ENCODE measurements around the gene PDE4D.
A peak's percentile ranks its signal among the peaks of the same experiment; 100 is the strongest.

PDE4D gene

GRCh38 chr5:59116231-59116865 lies 777.2 kb downstream of the PDE4D start (continued):
- no peak for TF ChIP-seq CSRNP3 (CRISPR knock-in tag; IDR thresholded peaks at IDR 0.05)
- no peak for TF ChIP-seq ZNF565 (CRISPR knock-in tag; conservative IDR thresholded peaks at IDR 0.05; ENCODE audit: low read depth)
- TF ChIP-seq ISL1 (CRISPR knock-in tag; IDR thresholded peaks at IDR 0.05) = no peak
- TF ChIP-seq RARB (CRISPR knock-in tag; IDR thresholded peaks at IDR 0.05) = no peak
- TF ChIP-seq PPARA (CRISPR knock-in tag; IDR thresholded peaks at IDR 0.05; ENCODE audit: borderline replicate concordance) = no peak
- TF ChIP-seq ZNF8 (CRISPR knock-in tag; IDR thresholded peaks at IDR 0.05) = no peak
- TF ChIP-seq ARNTL (CRISPR knock-in tag; IDR thresholded peaks at IDR 0.05; ENCODE audit: borderline replicate concordance, low read depth) = no peak
- TF ChIP-seq ZNF70 (CRISPR knock-in tag; IDR thresholded peaks at IDR 0.05) = no peak
- no peak for TF ChIP-seq BACH2 (CRISPR knock-in tag; IDR thresholded peaks at IDR 0.05; ENCODE audit: borderline replicate concordance)
- TF ChIP-seq TCF4 (CRISPR knock-in tag; IDR thresholded peaks at IDR 0.05; ENCODE audit: borderline replicate concordance) = no peak

- TF ChIP-seq ISL1 (CRISPR knock-in tag; IDR thresholded peaks at IDR 0.05) (peak; percentile 39; the same call in 1 of the 2 replicates), BACH2 (CRISPR knock-in tag; IDR thresholded peaks at IDR 0.05; ENCODE audit: borderline replicate concordance) (no peak), TCF4 (CRISPR knock-in tag; IDR thresholded peaks at IDR 0.05; ENCODE audit: borderline replicate concordance) (no peak), RARB (CRISPR knock-in tag; IDR thresholded peaks at IDR 0.05) (no peak)
- peak; percentile 81 for ATAC-seq
These were observed 778.2 kb downstream of the PDE4D start for GRCh38 chr5:59115345-59115744.

- no peak for ATAC-seq
These were observed 784.1 kb downstream of the PDE4D start for GRCh38 chr5:59109383-59109782.

GRCh38 chr5:59107692-59108091 lies 785.8 kb downstream of the PDE4D start:
- no peak for ATAC-seq

More at GRCh38 chr5:59109383-59109782, 784.1 kb downstream of the PDE4D start:
- TF ChIP-seq RARB (CRISPR knock-in tag; IDR thresholded peaks at IDR 0.05) (no peak), OSR1 (CRISPR knock-in tag; IDR thresholded peaks at IDR 0.05) (no peak), ZFP30 (CRISPR knock-in tag; IDR thresholded peaks at IDR 0.05) (no peak), BACH2 (CRISPR knock-in tag; IDR thresholded peaks at IDR 0.05; ENCODE audit: borderline replicate concordance) (no peak), ZNF70 (CRISPR knock-in tag; IDR thresholded peaks at IDR 0.05) (no peak)

More at GRCh38 chr5:59107692-59108091, 785.8 kb downstream of the PDE4D start:
- TF ChIP-seq TOX (CRISPR knock-in tag; IDR thresholded peaks at IDR 0.05; ENCODE audit: borderline replicate concordance) (no peak), PPARA (CRISPR knock-in tag; IDR thresholded peaks at IDR 0.05; ENCODE audit: borderline replicate concordance) (no peak), GLIS3 (CRISPR knock-in tag; IDR thresholded peaks at IDR 0.05) (no peak), CSRNP3 (CRISPR knock-in tag; IDR thresholded peaks at IDR 0.05) (no peak), ZNF565 (CRISPR knock-in tag; conservative IDR thresholded peaks at IDR 0.05; ENCODE audit: low read depth) (no peak), TSHZ2 (CRISPR knock-in tag; IDR thresholded peaks at IDR 0.05) (no peak), TCF4 (CRISPR knock-in tag; IDR thresholded peaks at IDR 0.05; ENCODE audit: borderline replicate concordance) (no peak), ISL1 (CRISPR knock-in tag; IDR thresholded peaks at IDR 0.05) (no peak), OSR1 (CRISPR knock-in tag; IDR thresholded peaks at IDR 0.05) (no peak)

Data from SK-N-SH treated with all-trans-retinoic acid at 6 μM for 48 hours (cell line).